Cardiac fibroblast (primary cell): Measurements from ENCODE around the gene SNX5.

ENCODE experiments used
- DNase-seq, 2 donors: peaks; one replicate each; pipeline versions ENCODE4 v3.0.0 to v3.0.0-alpha.2; 2010; ENCODE audit warnings: low read depth in 2 of 2
- H3K4me3 ChIP-seq, 2 donors: replicated peaks in 1 of 2; 1 replicate in 1 of 2; 2 replicates in 1 of 2; pipeline ENCODE4 v1.5.1; 2011; ENCODE audit warnings: low read depth in 2 of 2, low read length in 2 of 2, mild to moderate bottlenecking in 2 of 2, moderate library complexity in 1 of 2
- CTCF ChIP-seq: IDR thresholded peaks from one replicate; pipeline ENCODE4 v1.5.1; 2011; ENCODE audit warnings: low read depth, mild to moderate bottlenecking, low read length, inconsistent platforms

The SNX5 gene

GRCh38 chr20:17967521-17968365, 851 bp downstream of the SNX5 start:
- peak; percentile 47 to 59 for DNase-seq
- TF ChIP-seq CTCF = no peak
- peak overlapping the region; percentile 76 to 95 for H3K4me3 ChIP-seq

- H3K4me3 ChIP-seq = peak overlapping the region; percentile 76 to 95
- peak; percentile 36 for TF ChIP-seq CTCF
- peak; percentile 59 to 62 for DNase-seq
Measured at GRCh38 chr20:17966432-17967310, 1.9 kb downstream of the SNX5 start.

- DNase-seq = peak in 1 of 2 donors; percentile 59
- TF ChIP-seq CTCF = no peak
- peak overlapping the region in 1 of 2 donors; percentile 15 for H3K4me3 ChIP-seq
Measured at GRCh38 chr20:17965042-17965697, 3.4 kb downstream of the SNX5 start.

GRCh38 chr20:17964632-17965031, 4.0 kb downstream of the SNX5 start:
- TF ChIP-seq CTCF = no peak
- H3K4me3 ChIP-seq = no peak overlapping the region
- DNase-seq = no peak

- TF ChIP-seq CTCF = no peak
- no peak for DNase-seq
- no peak overlapping the region for H3K4me3 ChIP-seq
Measured at GRCh38 chr20:17964073-17964472, 4.5 kb downstream of the SNX5 start.

GRCh38 chr20:17963114-17963897, 5.3 kb downstream of the SNX5 start:
- TF ChIP-seq CTCF = no peak
- DNase-seq = no peak
- H3K4me3 ChIP-seq = no peak overlapping the region
